H1 (cell line): ENCODE data around the gene CAPN11. TPM values are rescaled to one million over a fixed set of nuclear protein-coding genes. Genes with fewer than 3 reads are reported as not detected.
A peak's percentile ranks its signal among the peaks of the same experiment; 100 is the strongest.

Experiments used
- CTCF ChIA-PET: fragments of 300-600 bp; sonication (Branson Sonifier 250); formaldehyde crosslinking; loops from one replicate; lab custom pipeline; 2021; ENCODE audit not compliant: partially characterized antibody; lab: Charles Lee
- POLR2A ChIA-PET: fragments of 300-600 bp; sonication (Branson Sonifier 250); formaldehyde crosslinking; loops from one replicate; lab custom pipeline; 2021; ENCODE audit warnings: inconsistent platforms; ENCODE audit not compliant: partially characterized antibody; lab: Charles Lee
- DNase-seq, 2 experiments: peaks; one replicate each; pipeline versions ENCODE4 v3.0.0 to v3.0.0-alpha.2; 2010 to 2022; ENCODE audit warnings: low spot score in 2 of 2, low read depth in 1 of 2, mixed read lengths in 1 of 2
- FAIRE-seq: peaks from 2 replicates; lab custom pipeline; 2011; peaks lifted over from hg19 to GRCh38; lab: Jason Lieb, UNC
- H2AFZ ChIP-seq: 2 replicates; pipeline ENCODE4 v1.8.1; 2012; ENCODE audit warnings: low read length, inconsistent platforms
- H2AK5ac ChIP-seq: 2 replicates; pipeline ENCODE4 v1.6.1; 2013; ENCODE audit warnings: low read depth, low read length
- H2BK120ac ChIP-seq: replicated peaks from 2 replicates; pipeline ENCODE3; 2013; ENCODE audit warnings: low read depth, low read length, inconsistent platforms
- H2BK12ac ChIP-seq: 2 replicates; pipeline ENCODE4 v1.6.1; 2013; ENCODE audit warnings: low read depth, low read length
- H2BK15ac ChIP-seq: 2 replicates; pipeline ENCODE4 v1.6.1; 2013; ENCODE audit warnings: low read length
- H2BK20ac ChIP-seq: 2 replicates; pipeline ENCODE4 v1.6.1; 2013; ENCODE audit warnings: low read length
- H2BK5ac ChIP-seq: 2 replicates; pipeline ENCODE4 v1.6.1; 2013; ENCODE audit warnings: low read depth, low read length
- H3K14ac ChIP-seq: 2 replicates; pipeline ENCODE4 v1.6.1; 2013; ENCODE audit warnings: inconsistent platforms; ENCODE audit not compliant: insufficient read length
- H3K18ac ChIP-seq: 2 replicates; pipeline ENCODE4 v1.6.1; 2013; ENCODE audit warnings: low read length; ENCODE audit errors: extremely low read depth
- H3K23ac ChIP-seq: 2 replicates; pipeline ENCODE4 v1.6.1; 2013; ENCODE audit warnings: inconsistent platforms; ENCODE audit not compliant: insufficient read length
- H3K23me2 ChIP-seq: 2 replicates; pipeline ENCODE4 v1.6.1; 2013; ENCODE audit warnings: low read depth, low read length
- H3K27ac ChIP-seq: 2 replicates; pipeline ENCODE4 v1.6.1; 2011; ENCODE audit warnings: low read depth, low read length, inconsistent platforms
- H3K27me3 ChIP-seq, 4 experiments: replicated peaks in 1 of 4; 1 replicate in 1 of 4; 2 replicates in 3 of 4; pipeline versions ENCODE4 v1.6.1 to v1.8.1; 2011 to 2013; ENCODE audit warnings: low read length in 3 of 4, mild to moderate bottlenecking in 3 of 4, inconsistent platforms in 2 of 4, mixed read lengths in 2 of 4, moderate library complexity in 1 of 4; ENCODE audit not compliant: control insufficient read depth in 3 of 4, insufficient read depth in 3 of 4; ENCODE audit errors: extremely low read depth in 1 of 4
- H3K36me3 ChIP-seq, 4 experiments: 2 replicates each; pipeline versions ENCODE4 v1.6.1 to v1.8.1; 2011 to 2013; ENCODE audit warnings: mild to moderate bottlenecking in 4 of 4, low read length in 3 of 4, moderate library complexity in 2 of 4, control low read depth in 1 of 4, inconsistent platforms in 1 of 4; ENCODE audit not compliant: insufficient read depth in 4 of 4, control insufficient read depth in 2 of 4
- H3K4ac ChIP-seq: replicated peaks from 2 replicates; pipeline ENCODE3; 2013; ENCODE audit warnings: low read length, low read depth, mixed read lengths, inconsistent platforms; ENCODE audit not compliant: insufficient read length
- H3K4me1 ChIP-seq, 4 experiments: replicated peaks in 1 of 4; 1 replicate in 1 of 4; 2 replicates in 3 of 4; pipeline versions ENCODE4 v1.6.1 to v1.8.1; 2011 to 2013; ENCODE audit warnings: low read length in 3 of 4, inconsistent platforms in 2 of 4, mixed read lengths in 1 of 4; ENCODE audit not compliant: insufficient read depth in 4 of 4, control insufficient read depth in 3 of 4
- H3K4me2 ChIP-seq, 2 experiments: 2 replicates each; pipeline versions ENCODE4 v1.6.1 to v1.8.1; 2011 to 2013; ENCODE audit warnings: low read depth in 2 of 2, low read length in 2 of 2, control low read depth in 1 of 2, inconsistent platforms in 1 of 2, mild to moderate bottlenecking in 1 of 2; ENCODE audit not compliant: insufficient read depth in 1 of 2
- H3K4me3 ChIP-seq, 4 experiments: fragments of 200-600, 300-600 bp in 1 of 4; sonication (generic), shearing (Covaris generic), sonication (Bioruptor Twin) in 1 of 4; 2 replicates each; pipeline versions ENCODE4 v1.5.1 to v1.8.1; 2011 to 2016; ENCODE audit warnings: low read length in 4 of 4, low read depth in 3 of 4, control low read depth in 2 of 4, inconsistent platforms in 2 of 4, mild to moderate bottlenecking in 2 of 4, mixed read lengths in 1 of 4, moderate library complexity in 1 of 4; ENCODE audit not compliant: insufficient read depth in 2 of 4; ENCODE audit errors: extremely low read depth in 1 of 4
- H3K56ac ChIP-seq: replicated peaks from 2 replicates; pipeline ENCODE3; 2013; ENCODE audit warnings: low read depth, mild to moderate bottlenecking, mixed read lengths, low read length, inconsistent platforms; ENCODE audit not compliant: insufficient read length
- H3K79me1 ChIP-seq: 2 replicates; pipeline ENCODE4 v1.6.1; 2013; ENCODE audit warnings: low read depth, low read length, control low read depth
- H3K79me2 ChIP-seq, 2 experiments: 2 replicates each; pipeline versions ENCODE4 v1.6.1 to v1.8.1; 2012 to 2013; ENCODE audit warnings: low read length in 2 of 2, mild to moderate bottlenecking in 2 of 2, inconsistent platforms in 1 of 2; ENCODE audit not compliant: insufficient read depth in 2 of 2, control insufficient read depth in 1 of 2
- H3K9ac ChIP-seq, 4 experiments: replicated peaks in 1 of 4; 1 replicate in 1 of 4; 2 replicates in 3 of 4; pipeline versions ENCODE4 v1.6.1 to v1.8.1; 2011 to 2013; ENCODE audit warnings: low read depth in 3 of 4, low read length in 3 of 4, control low read depth in 2 of 4, mild to moderate bottlenecking in 2 of 4, moderate library complexity in 2 of 4, inconsistent platforms in 1 of 4; ENCODE audit errors: extremely low read depth in 1 of 4
- H3K9me3 ChIP-seq, 2 experiments: 2 replicates each; pipeline versions ENCODE4 v1.6.1 to v1.8.1; 2012 to 2013; ENCODE audit warnings: mild to moderate bottlenecking in 2 of 2, moderate library complexity in 2 of 2, control low read depth in 1 of 2, inconsistent platforms in 1 of 2, low read depth in 1 of 2, low read length in 1 of 2, mixed read lengths in 1 of 2; ENCODE audit not compliant: insufficient read depth in 2 of 2
- H4K20me1 ChIP-seq, 2 experiments: replicated peaks in 1 of 2; 2 replicates each; pipeline versions ENCODE3 to v1.8.1; 2011 to 2013; ENCODE audit warnings: inconsistent platforms in 2 of 2, low read length in 2 of 2, mild to moderate bottlenecking in 1 of 2; ENCODE audit not compliant: insufficient read depth in 2 of 2, control insufficient read depth in 1 of 2
- H4K5ac ChIP-seq: 2 replicates; pipeline ENCODE4 v1.6.1; 2013; ENCODE audit warnings: low read length, low read depth, mixed read lengths, inconsistent platforms; ENCODE audit not compliant: insufficient read length
- H4K8ac ChIP-seq: 2 replicates; pipeline ENCODE4 v1.8.0; 2013; ENCODE audit warnings: mild to moderate bottlenecking, moderate library complexity, low read length, inconsistent platforms; ENCODE audit not compliant: insufficient read depth; ENCODE audit errors: extremely low read depth
- H4K91ac ChIP-seq: replicated peaks from 2 replicates; pipeline ENCODE3; 2013; ENCODE audit warnings: low read length, mixed read lengths, inconsistent platforms; ENCODE audit not compliant: insufficient read length
- CREB1 ChIP-seq: IDR thresholded peaks from 2 replicates; pipeline ENCODE4 v1.6.1; 2012; ENCODE audit warnings: inconsistent platforms
- EGR1 ChIP-seq: IDR thresholded peaks from 2 replicates; pipeline ENCODE4 v1.6.1; 2011; ENCODE audit warnings: low read depth, low read length, borderline replicate concordance
- FOSL1 ChIP-seq: IDR thresholded peaks from 2 replicates; pipeline ENCODE4 v1.6.1; 2011; ENCODE audit warnings: mild to moderate bottlenecking, low read depth, low read length, moderate library complexity; ENCODE audit not compliant: insufficient read depth
- HDAC6 ChIP-seq: IDR thresholded peaks from one replicate; pipeline ENCODE4 v1.7.1; 2012; ENCODE audit warnings: low read depth, mild to moderate bottlenecking, inconsistent platforms, low read length, moderate library complexity
- JUND ChIP-seq: IDR thresholded peaks from 2 replicates; pipeline ENCODE4 v1.6.1; 2011; ENCODE audit warnings: mild to moderate bottlenecking, improper control_type of control experiment, low read length
- KDM5A ChIP-seq: fragments of 200-600 bp; IDR thresholded peaks from 2 replicates; pipeline ENCODE4 v1.7.1; 2012; ENCODE audit warnings: mild to moderate bottlenecking, low read length, inconsistent platforms, mixed read lengths
- POLR2A ChIP-seq, 2 experiments: IDR thresholded peaks; 1 replicate in 1 of 2; 2 replicates in 1 of 2; pipeline ENCODE4 v1.6.1; 2011; ENCODE audit warnings: low read depth in 2 of 2, low read length in 2 of 2, mild to moderate bottlenecking in 2 of 2; ENCODE audit errors: control extremely low read depth in 1 of 2
- SIRT6 ChIP-seq: IDR thresholded peaks from one replicate; pipeline ENCODE4 v1.7.1; 2012; ENCODE audit warnings: low read length, inconsistent platforms
- TAF7 ChIP-seq: optimal IDR thresholded peaks from 2 replicates; pipeline ENCODE3; 2011; ENCODE audit warnings: low read depth, mild to moderate bottlenecking, inconsistent platforms, low read length, moderate library complexity, borderline replicate concordance
- ZNF274 ChIP-seq: IDR thresholded peaks from 2 replicates; pipeline ENCODE4 v1.7.0; 2012; ENCODE audit warnings: low read length, borderline replicate concordance; ENCODE audit errors: extremely low read depth
- WGBS, 2 experiments: shearing (Covaris generic) in 1 of 2; methylation state at CpG; one replicate each; pipeline versions ENCODE4 v1.1.6 to v1.1.7; 2013 to 2015; ENCODE audit warnings: low lambda C conversion rate in 2 of 2, mixed read lengths in 2 of 2, inconsistent platforms in 1 of 2, low coverage in 1 of 2, missing lambda C conversion rate in 1 of 2; ENCODE audit not compliant: insufficient replicate concordance in 2 of 2, insufficient coverage in 1 of 2, insufficient read length in 1 of 2; ENCODE audit errors: extremely low coverage in 1 of 2, missing lambda C conversion rate in 1 of 2; 5-methylcytosine and 5-hydroxymethylcytosine counted together
- polyA plus RNA-seq, 7 experiments: library from polyadenylated mRNA; depleted of rRNA in 3 of 7; stranded (reverse) in 5 of 7; unstranded in 2 of 7; fragments of >200 nt in 5 of 7; fragments of 200-250 nt in 2 of 7; gene quantifications; 1 replicate in 5 of 7; 2 replicates in 1 of 7; 4 replicates in 1 of 7; pipeline versions ENCODE4 v1.2.1 to v1.2.3, GENCODE V29; 2011 to 2013; ENCODE audit warnings: missing spikeins in 2 of 7, mixed read lengths in 2 of 7
- total RNA-seq: library from RNA; stranded (reverse); fragmentation: NEBNext Ultra II Directional; extraction: Animal tissue kit (Norgen Biotek cat#: 25700); gene quantifications from 2 replicates; pipeline ENCODE4 v1.2.1, GENCODE V29; 2021
- TF ChIP-seq, protein P1 (sequence below): IDR thresholded peaks from 2 replicates; pipeline ENCODE4 v1.6.1; 2012; ENCODE audit warnings: inconsistent platforms

Gene CAPN11
- total and polyA plus RNA-seq, 2 of the 8 experiments (the other 6 are each of a cell fraction or from before 2014, with no cell fraction given) = 0.95 to 0.97 TPM

DNA sequence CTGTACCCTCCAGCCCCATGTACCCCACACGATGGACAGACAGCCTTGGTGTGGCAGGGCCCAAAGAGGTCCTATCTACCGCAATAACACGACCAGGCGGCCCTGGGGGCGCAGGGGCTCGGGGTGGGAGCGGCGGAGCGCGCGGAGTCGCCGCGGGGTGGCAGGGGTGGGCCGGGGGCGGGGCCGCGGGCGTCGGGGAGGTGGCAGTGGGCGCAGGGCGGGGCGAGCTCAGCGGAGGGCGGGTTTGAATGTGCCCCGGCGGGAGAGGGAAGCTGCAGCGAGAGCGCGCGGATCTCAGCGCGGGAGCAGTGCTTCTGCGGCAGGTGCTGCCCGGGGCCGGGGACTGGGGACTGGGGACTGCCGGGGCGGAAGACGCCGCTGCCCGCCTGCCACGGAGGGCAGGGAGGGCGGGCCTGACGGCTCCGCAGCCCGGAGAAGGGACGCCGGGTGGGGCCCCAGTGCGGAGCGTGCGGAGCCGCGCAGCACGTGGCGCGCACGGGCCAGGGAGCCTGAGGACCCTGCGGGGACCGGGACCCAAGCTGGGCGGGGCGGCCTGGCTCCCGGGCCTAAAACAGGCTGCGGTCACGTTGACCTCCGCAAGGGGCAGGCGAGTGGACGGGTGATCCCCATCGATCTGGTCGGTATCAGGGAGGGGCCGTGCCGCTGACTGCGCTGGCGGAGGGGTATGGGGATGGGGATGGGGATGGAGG, 64.9 kb downstream of the CAPN11 start, which contains the start of gene SLC29A1:
Gene SLC29A1 (plus strand): TSS at position 277 of the 710 bp plus-strand sequence. CDS start 3,719 bp downstream, outside the sequence.
- FAIRE-seq = no peak
- ChIA-PET POLR2A (interaction anchor here (1.0 to 21.0 kb wide), 13 partner anchors 12 to 89 kb away, joined by 3 to 477 read pairs (median 17); partner anchors contain the start of genes AARS2, HSP90AB1 and SLC35B2), CTCF (interaction anchor here (0.6 to 19.4 kb wide), 20 partner anchors 7 to 550 kb away, joined by 3 to 287 read pairs (median 6); partner anchors contain the start of genes HSP90AB1, MYMX and SLC35B2)
- H4K91ac ChIP-seq = peak within 1 kb of the TSS; percentile 99
- WGBS, 2 experiments = 0% methylated on average over 6 of the region's 73 CpGs; no CpG with 5 or more reads in 1 of the 2 experiments
- peak within 1 kb of the TSS; percentile 98; the same call in 1 of the 2 replicates for H2BK12ac ChIP-seq
- H3K79me1 ChIP-seq = peaks cover 17% of the 10 kb centered on the region
- H2AFZ ChIP-seq = no peak within 1 kb of the TSS
- H3K79me2 ChIP-seq = peaks cover 10 to 45% of the 10 kb centered on the region in 2 experiments; a peak in 3 of 4 replicates
- H3K27ac ChIP-seq = peak within 1 kb of the TSS; percentile 69; the same call in 1 of the 2 replicates
- H4K20me1 ChIP-seq = peaks cover 30 to 33% of the 10 kb centered on the region in 2 experiments
- peak within 1 kb of the TSS; percentile 76; the same call in 1 of the 2 replicates for H4K8ac ChIP-seq
- H2AK5ac ChIP-seq = peak within 1 kb of the TSS; percentile 65; the same call in 1 of the 2 replicates
- H3K14ac ChIP-seq = peak within 1 kb of the TSS; percentile 33
- H3K18ac ChIP-seq = peak within 1 kb of the TSS; percentile 95
- H3K9ac ChIP-seq = peak within 1 kb of the TSS; percentile 41 to 78 (median 62)
- H3K4me1 ChIP-seq = peaks cover 17 to 51% (median 35%) of the 10 kb centered on the region in 4 experiments
- peaks cover 16% of the 10 kb centered on the region for H3K23me2 ChIP-seq
- peak within 1 kb of the TSS; percentile 37 for H3K23ac ChIP-seq
- H4K5ac ChIP-seq = peak within 1 kb of the TSS; percentile 53
- H2BK5ac ChIP-seq = peak within 1 kb of the TSS; percentile 76; the same call in 1 of the 2 replicates
- peaks cover 0 to 6% (median 2%) of the 10 kb centered on the region in 4 experiments; a peak in 4 of 8 replicates for H3K36me3 ChIP-seq
- DNase-seq = peak in 1 of 2 experiments; percentile 86
- peak within 1 kb of the TSS; percentile 88; the same call in 1 of the 2 replicates for H2BK15ac ChIP-seq
- H3K4me2 ChIP-seq = peak within 1 kb of the TSS; percentile 94 to 95
- no peaks in the 10 kb centered on the region for H3K27me3 ChIP-seq
- peak within 1 kb of the TSS; percentile 65 to 90 (median 78) for H3K4me3 ChIP-seq
- H3K4ac ChIP-seq = peak within 1 kb of the TSS; percentile 84
- H2BK120ac ChIP-seq = peak within 1 kb of the TSS; percentile 84
- peak within 1 kb of the TSS; percentile 93 for H2BK20ac ChIP-seq
- H3K56ac ChIP-seq = peak within 1 kb of the TSS; percentile 80
- no peaks in the 10 kb centered on the region for H3K9me3 ChIP-seq
- TF ChIP-seq, protein P1, sequence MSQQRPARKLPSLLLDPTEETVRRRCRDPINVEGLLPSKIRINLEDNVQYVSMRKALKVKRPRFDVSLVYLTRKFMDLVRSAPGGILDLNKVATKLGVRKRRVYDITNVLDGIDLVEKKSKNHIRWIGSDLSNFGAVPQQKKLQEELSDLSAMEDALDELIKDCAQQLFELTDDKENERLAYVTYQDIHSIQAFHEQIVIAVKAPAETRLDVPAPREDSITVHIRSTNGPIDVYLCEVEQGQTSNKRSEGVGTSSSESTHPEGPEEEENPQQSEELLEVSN = peak; percentile 69
- TF ChIP-seq ZNF274 (no peak), EGR1 (no peak), JUND (no peak), POLR2A (IDR thresholded peaks at IDR 0.05; ENCODE audit: control extremely low read depth in 1 of 2, low read depth in 2 of 2, low read length in 2 of 2) (peak in 1 of 2 experiments; percentile 65; a peak in 2 of 3 replicates), SIRT6 (no peak), CREB1 (peak; percentile 53; the same call in 1 of the 2 replicates), FOSL1 (no peak), TAF7 (peak; percentile 54), KDM5A (no peak), HDAC6 (no peak)
